Neural progenitor cell (in vitro differentiated cells): ENCODE results near the gene SPNS3. TPM values are rescaled to one million over a fixed set of nuclear protein-coding genes. Genes with fewer than 3 reads are reported as not detected.

Experiments
- DNase-seq: peaks from one replicate; pipeline ENCODE4 v3.0.0-alpha.2; 2016; ENCODE audit warnings: low spot score
- H2AFZ ChIP-seq: fragments of 200-600 bp; sonication (generic); replicated peaks from 2 replicates; pipeline ENCODE4 v1.6.1; 2016; ENCODE audit warnings: antibody characterized with exemption
- H3F3A ChIP-seq: fragments of 200-600 bp; sonication (generic); 2 replicates; pipeline ENCODE4 v1.6.1; 2016; ENCODE audit warnings: antibody characterized with exemption, low read depth
- H3K27ac ChIP-seq: fragments of 200-600 bp; sonication (generic); 2 replicates; pipeline ENCODE4 v1.5.1; 2016; ENCODE audit warnings: mild to moderate bottlenecking
- H3K27me3 ChIP-seq: fragments of 200-600 bp; sonication (generic); 2 replicates; pipeline ENCODE4 v1.6.1; 2016; ENCODE audit warnings: mild to moderate bottlenecking, moderate library complexity
- H3K36me3 ChIP-seq: fragments of 200-600 bp; sonication (generic); 2 replicates; pipeline ENCODE4 v1.5.1; 2016
- H3K4me1 ChIP-seq: fragments of 200-600 bp; sonication (generic); 2 replicates; pipeline ENCODE4 v1.6.1; 2016; ENCODE audit warnings: mixed run types
- H3K4me2 ChIP-seq: fragments of 200-600 bp; sonication (generic); 2 replicates; pipeline ENCODE4 v1.6.1; 2016
- H3K4me3 ChIP-seq: fragments of 200-600 bp; sonication (generic); 2 replicates; pipeline ENCODE4 v1.5.1; 2016
- H3K79me2 ChIP-seq: fragments of 200-600 bp; sonication (generic); 2 replicates; pipeline ENCODE4 v1.6.1; 2016; ENCODE audit warnings: low read depth
- H3K9ac ChIP-seq: fragments of 200-600 bp; sonication (generic); 2 replicates; pipeline ENCODE4 v1.6.1; 2016
- H3K9me3 ChIP-seq: fragments of 200-600 bp; sonication (generic); 2 replicates; pipeline ENCODE4 v1.5.1; 2016; ENCODE audit warnings: low read depth
- H4K20me1 ChIP-seq: fragments of 200-600 bp; sonication (generic); 2 replicates; pipeline ENCODE4 v1.6.1; 2016; ENCODE audit warnings: low read depth
- H3K27ac Mint-ChIP-seq: 3 replicates; pipeline ENCODE4 v1.8.0; 2021; ENCODE audit warnings: mixed read lengths
- H3K27me3 Mint-ChIP-seq: 2 replicates; pipeline ENCODE4 v1.8.0; 2022; ENCODE audit warnings: low read depth, mild to moderate bottlenecking, inconsistent platforms, moderate library complexity, mixed read lengths; ENCODE audit not compliant: insufficient read depth
- H3K36me3 Mint-ChIP-seq: 3 replicates; pipeline ENCODE4 v1.8.0; 2021; ENCODE audit warnings: mixed read lengths
- H3K4me1 Mint-ChIP-seq: 3 replicates; pipeline ENCODE4 v1.8.0; 2021; ENCODE audit warnings: mixed read lengths
- H3K4me3 Mint-ChIP-seq: 3 replicates; pipeline ENCODE4 v1.8.0; 2021; ENCODE audit warnings: mild to moderate bottlenecking, moderate library complexity, mixed read lengths
- H3K9me3 Mint-ChIP-seq: 3 replicates; pipeline ENCODE4 v1.8.0; 2020; ENCODE audit warnings: mixed read lengths
- CTCF ChIP-seq: fragments of 200-600 bp; sonication (generic); IDR thresholded peaks from 2 replicates; pipeline ENCODE4 v1.5.1; 2017; ENCODE audit warnings: antibody characterized with exemption, mild to moderate bottlenecking
- EZH2 ChIP-seq: fragments of 200-600 bp; sonication (generic); IDR thresholded peaks from 2 replicates; pipeline ENCODE4 v1.6.1; 2017; ENCODE audit warnings: antibody characterized with exemption, mild to moderate bottlenecking, moderate library complexity
- EZH2phosphoT487 ChIP-seq: fragments of 200-600 bp; sonication (generic); IDR thresholded peaks from 2 replicates; pipeline ENCODE4 v1.6.1; 2017; ENCODE audit warnings: antibody characterized with exemption
- total RNA-seq: library from RNA; depleted of rRNA; stranded (reverse); fragments of >200 nt; gene quantifications from 2 replicates; pipeline ENCODE4 v1.2.3, GENCODE V29; 2015; ENCODE audit warnings: low replicate concordance

SPNS3 gene
- total RNA-seq, 1 donor from 2014 or later, result not detected

GRCh38 chr17:4389079-4389478 lies 44.7 kb upstream of the SPNS3 start:
- H3K4me2 ChIP-seq, result no peak overlapping the region
- no peak for TF ChIP-seq EZH2phosphoT487
- no peak for TF ChIP-seq CTCF
- no peak for TF ChIP-seq EZH2
- H3K4me3 ChIP-seq, result no peak overlapping the region
- peaks cover 9% of the 10 kb centered on the region for H3K27me3 Mint-ChIP-seq
- H3K4me3 Mint-ChIP-seq, result no peak overlapping the region
- no peak overlapping the region for H3K9ac ChIP-seq
- H3K36me3 Mint-ChIP-seq, result no peaks in the 10 kb centered on the region
- H2AFZ ChIP-seq, result peak overlapping the region; percentile 90
- no peaks in the 10 kb centered on the region for H3K27me3 ChIP-seq
- H3K9me3 Mint-ChIP-seq, result no peaks in the 10 kb centered on the region
- H3K4me1 ChIP-seq, result peaks cover 6% of the 10 kb centered on the region
- H3K9me3 ChIP-seq, result no peaks in the 10 kb centered on the region
- H4K20me1 ChIP-seq, result no peaks in the 10 kb centered on the region
- no peaks in the 10 kb centered on the region for H3K36me3 ChIP-seq
- H3K4me1 Mint-ChIP-seq, result peaks cover 3% of the 10 kb centered on the region
- peaks cover 9% of the 10 kb centered on the region for H3F3A ChIP-seq
- no peaks in the 10 kb centered on the region for H3K79me2 ChIP-seq
- DNase-seq, result no peak
- no peak overlapping the region for H3K27ac ChIP-seq
- no peak overlapping the region for H3K27ac Mint-ChIP-seq

GRCh38 chr17:4393806-4394205 lies 39.9 kb upstream of the SPNS3 start:
- H3K4me2 ChIP-seq, result no peak overlapping the region

GRCh38 chr17:4394208-4395110 lies 39.3 kb upstream of the SPNS3 start:
- H3K79me2 ChIP-seq, result no peaks in the 10 kb centered on the region
- peaks cover 8% of the 10 kb centered on the region for H3K4me1 ChIP-seq
- no peak overlapping the region for H3K4me2 ChIP-seq
- peaks cover 19% of the 10 kb centered on the region for H3K27me3 ChIP-seq
- peaks cover 4% of the 10 kb centered on the region for H3F3A ChIP-seq
- H3K36me3 ChIP-seq, result no peaks in the 10 kb centered on the region
- H3K9me3 ChIP-seq, result no peaks in the 10 kb centered on the region
- H3K27me3 Mint-ChIP-seq, result peaks cover 8% of the 10 kb centered on the region
- no peak overlapping the region for H3K4me3 Mint-ChIP-seq
- H3K9me3 Mint-ChIP-seq, result no peaks in the 10 kb centered on the region
- no peak overlapping the region for H3K4me3 ChIP-seq
- TF ChIP-seq EZH2 (no peak), CTCF (no peak), EZH2phosphoT487 (no peak)
- H4K20me1 ChIP-seq, result no peaks in the 10 kb centered on the region
- H3K36me3 Mint-ChIP-seq, result no peaks in the 10 kb centered on the region
- peaks cover 9% of the 10 kb centered on the region for H3K4me1 Mint-ChIP-seq
- peak overlapping the region; percentile 73 for H2AFZ ChIP-seq
- no peak overlapping the region for H3K27ac ChIP-seq
- H3K27ac Mint-ChIP-seq, result no peak overlapping the region
- DNase-seq, result no peak
- no peak overlapping the region for H3K9ac ChIP-seq

More at GRCh38 chr17:4393806-4394205, 39.9 kb upstream of the SPNS3 start:
- Histone ChIP-seq H3K27ac (no peak overlapping the region), H3F3A (peaks cover 7% of the 10 kb centered on the region), H3K27me3 (peaks cover 19% of the 10 kb centered on the region), H3K9ac (no peak overlapping the region), H2AFZ (peak overlapping the region; percentile 73), H3K4me1 (peaks cover 13% of the 10 kb centered on the region), H4K20me1 (no peaks in the 10 kb centered on the region), H3K36me3 (no peaks in the 10 kb centered on the region), H3K9me3 (no peaks in the 10 kb centered on the region), H3K4me3 (no peak overlapping the region), H3K79me2 (no peaks in the 10 kb centered on the region)
- peaks cover 9% of the 10 kb centered on the region for H3K4me1 Mint-ChIP-seq
- no peaks in the 10 kb centered on the region for H3K36me3 Mint-ChIP-seq
- peaks cover 8% of the 10 kb centered on the region for H3K27me3 Mint-ChIP-seq
- TF ChIP-seq EZH2phosphoT487, result no peak
- no peak for TF ChIP-seq EZH2
- TF ChIP-seq CTCF, result no peak
- H3K9me3 Mint-ChIP-seq, result no peaks in the 10 kb centered on the region
- no peak for DNase-seq
- H3K27ac Mint-ChIP-seq, result no peak overlapping the region
- no peak overlapping the region for H3K4me3 Mint-ChIP-seq
